HuH-7.5 (cell line): ENCODE measurements around the gene CNOT9.

ENCODE experiments used
- DNase-seq: peaks from one replicate; pipeline ENCODE4 v3.0.0; 2011; ENCODE audit warnings: low spot score

Gene CNOT9

GRCh38 chr2:218578272-218578877, 9.7 kb downstream of the CNOT9 start:
- no peak for DNase-seq

- DNase-seq, result no peak
Observed at GRCh38 chr2:218582076-218582475, 13.4 kb downstream of the CNOT9 start.

GRCh38 chr2:218583983-218584850, 15.6 kb downstream of the CNOT9 start:
- no peak for DNase-seq

GRCh38 chr2:218585541-218585940, 16.9 kb downstream of the CNOT9 start:
- no peak for DNase-seq

- no peak for DNase-seq
Observed at GRCh38 chr2:218605432-218605831, 36.8 kb downstream of the CNOT9 start.

- DNase-seq, result no peak
Observed at GRCh38 chr2:218607436-218608115, 38.9 kb downstream of the CNOT9 start, which contains the start of gene PLCD4. Gene PLCD4 (plus strand): TSS chr2:218607899. CDS start chr2:218615740, 7,841 bp downstream.

- no peak for DNase-seq
Observed at GRCh38 chr2:218615868-218616315, 47.3 kb downstream of the CNOT9 start.

GRCh38 chr2:218618102-218618860, 49.6 kb downstream of the CNOT9 start:
- DNase-seq, result no peak

- DNase-seq, result no peak
Observed at GRCh38 chr2:218621007-218621406, 52.4 kb downstream of the CNOT9 start.

- DNase-seq, result no peak
Observed at GRCh38 chr2:218622606-218623365, 54.1 kb downstream of the CNOT9 start.

- no peak for DNase-seq
Observed at GRCh38 chr2:218623366-218623705, 54.7 kb downstream of the CNOT9 start.

GRCh38 chr2:218626369-218626768, 57.7 kb downstream of the CNOT9 start:
- no peak for DNase-seq

- no peak for DNase-seq
Observed at GRCh38 chr2:218627939-218628338, 59.3 kb downstream of the CNOT9 start.

GRCh38 chr2:218631837-218632236, 63.2 kb downstream of the CNOT9 start:
- no peak for DNase-seq

- no peak for DNase-seq
Observed at GRCh38 chr2:218635719-218636118, 67.1 kb downstream of the CNOT9 start.

- no peak for DNase-seq
Observed at GRCh38 chr2:218638372-218638771, 69.7 kb downstream of the CNOT9 start.

GRCh38 chr2:218642121-218642656, 73.5 kb downstream of the CNOT9 start:
- DNase-seq, result no peak

GRCh38 chr2:218642786-218643185, 74.1 kb downstream of the CNOT9 start:
- no peak for DNase-seq

GRCh38 chr2:218643751-218644310, 75.2 kb downstream of the CNOT9 start:
- no peak for DNase-seq

- DNase-seq, result no peak
Observed at GRCh38 chr2:218644721-218645120, 76.1 kb downstream of the CNOT9 start.

- no peak for DNase-seq
Observed at GRCh38 chr2:218645126-218645525, 76.5 kb downstream of the CNOT9 start.
